Loucy (cell line): ENCODE results near the gene SPPL3.

Experiments used
- H2AFZ ChIP-seq: fragments of 200-600 bp; sonication (generic); 2 replicates; pipeline ENCODE4 v1.6.0; 2016; ENCODE audit warnings: antibody characterized with exemption, mild to moderate bottlenecking, low read length, moderate library complexity
- H3F3A ChIP-seq: fragments of 200-600 bp; 2 replicates; pipeline ENCODE4 v1.6.0; 2016; ENCODE audit warnings: antibody characterized with exemption, low read depth, mild to moderate bottlenecking
- H3K27me3 ChIP-seq: fragments of 200-600 bp; sonication (generic); 2 replicates; pipeline ENCODE4 v1.6.1; 2014; ENCODE audit warnings: low read length, mild to moderate bottlenecking; ENCODE audit not compliant: insufficient read depth, poor library complexity, severe bottlenecking
- H3K36me3 ChIP-seq: fragments of 200-600 bp; sonication (generic); 2 replicates; pipeline ENCODE4 v1.6.1; 2016; ENCODE audit warnings: low read length; ENCODE audit not compliant: insufficient read depth
- H3K4me1 ChIP-seq: fragments of 200-600 bp; sonication (generic); 2 replicates; pipeline ENCODE4 v1.5.1; 2014; ENCODE audit warnings: low read length, mild to moderate bottlenecking; ENCODE audit not compliant: insufficient read depth, poor library complexity, severe bottlenecking
- H3K4me2 ChIP-seq: fragments of 200-600 bp; sonication (generic); 2 replicates; pipeline ENCODE4 v1.6.0; 2014; ENCODE audit warnings: antibody characterized with exemption, low read length, low read depth, mild to moderate bottlenecking; ENCODE audit not compliant: poor library complexity, severe bottlenecking
- H3K4me3 ChIP-seq: fragments of 200-600 bp; sonication (generic); 2 replicates; pipeline ENCODE4 v1.5.1; 2014; ENCODE audit warnings: low read length, mild to moderate bottlenecking, mixed read lengths; ENCODE audit not compliant: poor library complexity, severe bottlenecking
- H3K79me2 ChIP-seq: fragments of 200-600 bp; sonication (generic); 2 replicates; pipeline ENCODE4 v1.6.1; 2014; ENCODE audit warnings: low read length; ENCODE audit not compliant: insufficient read depth
- H3K9ac ChIP-seq: fragments of 200-600 bp; sonication (generic); 2 replicates; pipeline ENCODE4 v1.6.0; 2014; ENCODE audit warnings: mild to moderate bottlenecking, low read depth, low read length, moderate library complexity; ENCODE audit not compliant: poor library complexity, severe bottlenecking
- H3K9me2 ChIP-seq: fragments of 200-600 bp; sonication (generic); replicated peaks from 2 replicates; pipeline ENCODE4 v1.6.1; 2016; ENCODE audit warnings: low read depth, low read length, mixed read lengths
- H3K9me3 ChIP-seq: fragments of 200-600 bp; sonication (generic); 2 replicates; pipeline ENCODE4 v1.6.1; 2014; ENCODE audit warnings: mild to moderate bottlenecking, antibody characterized with exemption, low read length, low read depth; ENCODE audit not compliant: insufficient read depth
- H4K20me1 ChIP-seq: fragments of 200-600 bp; sonication (generic); 2 replicates; pipeline ENCODE4 v1.6.0; 2014; ENCODE audit warnings: antibody characterized with exemption, low read length, mild to moderate bottlenecking; ENCODE audit not compliant: insufficient read depth, poor library complexity, severe bottlenecking
- EZH2phosphoT487 ChIP-seq: fragments of 200-600 bp; IDR thresholded peaks from 2 replicates; pipeline ENCODE4 v1.6.1; 2018; ENCODE audit warnings: antibody characterized with exemption, mild to moderate bottlenecking, moderate library complexity, borderline replicate concordance
- TF ChIP-seq, protein P1 (sequence below): fragments of 200-600 bp; sonication (generic); conservative IDR thresholded peaks from 2 replicates; pipeline ENCODE4 v1.5.1; 2014; ENCODE audit warnings: mild to moderate bottlenecking, antibody characterized with exemption, low read length

The SPPL3 gene

DNA sequence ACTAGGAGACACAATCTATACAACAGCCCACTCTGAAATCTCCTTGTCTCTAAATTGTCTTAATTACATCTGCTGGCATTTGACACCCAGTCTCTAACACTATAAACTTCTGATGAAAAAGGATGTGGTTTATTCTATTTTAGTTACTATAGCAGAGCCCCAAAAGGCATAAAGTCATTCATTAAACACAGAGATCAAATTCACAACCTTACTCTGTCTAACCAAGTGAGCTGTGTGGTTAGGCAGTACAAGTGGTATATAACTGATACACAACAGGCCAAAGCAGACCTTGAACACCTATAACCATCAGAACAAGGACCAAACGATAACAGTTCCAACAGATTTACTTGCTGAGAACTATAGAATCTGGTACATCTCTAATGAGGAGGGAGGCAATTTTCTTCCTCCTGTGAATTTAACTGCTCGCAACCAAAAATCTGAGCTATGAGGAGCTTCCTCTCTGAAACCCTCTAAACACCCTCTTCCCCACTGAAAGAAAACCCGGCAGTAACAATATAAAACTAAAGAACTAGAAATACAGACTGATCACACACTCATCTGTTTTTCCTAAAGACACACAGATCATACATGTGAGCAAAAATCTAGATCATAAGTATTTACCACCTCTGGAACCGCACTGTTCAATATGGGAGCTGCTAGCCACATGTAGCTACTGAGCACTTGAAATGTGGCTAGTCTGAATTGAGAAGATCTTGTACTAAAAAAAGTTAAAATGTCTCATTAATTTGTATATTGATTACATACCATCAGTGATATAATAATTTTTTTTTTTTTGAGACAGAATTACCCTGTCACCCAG is 17.7 kb downstream of the SPPL3 start:
- Histone ChIP-seq H3K9me3 (no peaks in the 10 kb centered on the region), H3K79me2 (peaks cover 92% of the 10 kb centered on the region), H3K36me3 (no peaks in the 10 kb centered on the region), H3K9ac (no peak overlapping the region), H2AFZ (no peak overlapping the region), H3K9me2 (no peaks in the 10 kb centered on the region), H3K4me2 (peak overlapping the region; percentile 66), H3K27me3 (no peaks in the 10 kb centered on the region), H3K4me3 (peak overlapping the region; percentile 39), H4K20me1 (peaks cover 84% of the 10 kb centered on the region), H3K4me1 (peaks cover 27% of the 10 kb centered on the region), H3F3A (0 out of 2 replicates have a peak, but pooled peaks cover 5% of the 10 kb centered on the region)
- TF ChIP-seq, protein P1, sequence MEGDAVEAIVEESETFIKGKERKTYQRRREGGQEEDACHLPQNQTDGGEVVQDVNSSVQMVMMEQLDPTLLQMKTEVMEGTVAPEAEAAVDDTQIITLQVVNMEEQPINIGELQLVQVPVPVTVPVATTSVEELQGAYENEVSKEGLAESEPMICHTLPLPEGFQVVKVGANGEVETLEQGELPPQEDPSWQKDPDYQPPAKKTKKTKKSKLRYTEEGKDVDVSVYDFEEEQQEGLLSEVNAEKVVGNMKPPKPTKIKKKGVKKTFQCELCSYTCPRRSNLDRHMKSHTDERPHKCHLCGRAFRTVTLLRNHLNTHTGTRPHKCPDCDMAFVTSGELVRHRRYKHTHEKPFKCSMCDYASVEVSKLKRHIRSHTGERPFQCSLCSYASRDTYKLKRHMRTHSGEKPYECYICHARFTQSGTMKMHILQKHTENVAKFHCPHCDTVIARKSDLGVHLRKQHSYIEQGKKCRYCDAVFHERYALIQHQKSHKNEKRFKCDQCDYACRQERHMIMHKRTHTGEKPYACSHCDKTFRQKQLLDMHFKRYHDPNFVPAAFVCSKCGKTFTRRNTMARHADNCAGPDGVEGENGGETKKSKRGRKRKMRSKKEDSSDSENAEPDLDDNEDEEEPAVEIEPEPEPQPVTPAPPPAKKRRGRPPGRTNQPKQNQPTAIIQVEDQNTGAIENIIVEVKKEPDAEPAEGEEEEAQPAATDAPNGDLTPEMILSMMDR = no peak
- TF ChIP-seq EZH2phosphoT487 = no peak

DNA sequence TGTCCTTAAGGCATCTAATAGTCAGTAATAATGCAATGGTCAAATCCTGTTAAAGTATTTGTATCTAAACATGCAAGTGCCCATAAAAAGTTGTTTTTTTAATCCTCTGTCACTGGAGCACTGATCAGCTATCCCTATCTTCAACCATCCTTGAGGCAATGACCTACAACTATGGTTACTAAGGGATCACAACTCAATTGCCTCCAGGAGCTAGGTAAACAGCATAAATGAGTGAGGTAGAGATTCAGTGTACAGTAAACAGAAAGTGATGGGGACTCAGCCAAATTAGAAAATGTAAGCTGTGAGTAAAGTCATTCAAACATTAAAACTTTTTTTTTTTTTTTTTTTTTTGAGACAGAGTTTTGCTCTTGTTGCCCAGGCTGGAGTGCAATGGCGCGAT is 18.6 kb downstream of the SPPL3 start:
- Histone ChIP-seq H2AFZ (no peak overlapping the region), H3K9me3 (no peaks in the 10 kb centered on the region), H3K4me3 (no peak overlapping the region), H3K9ac (no peak overlapping the region), H3K4me2 (peak overlapping the region; percentile 66), H3F3A (0 out of 2 replicates have a peak, but pooled peaks cover 5% of the 10 kb centered on the region), H3K4me1 (peaks cover 21% of the 10 kb centered on the region), H3K27me3 (no peaks in the 10 kb centered on the region), H3K79me2 (peaks cover 93% of the 10 kb centered on the region), H3K9me2 (no peaks in the 10 kb centered on the region), H4K20me1 (peaks cover 80% of the 10 kb centered on the region), H3K36me3 (no peaks in the 10 kb centered on the region)
- no peak for TF ChIP-seq EZH2phosphoT487
- TF ChIP-seq, protein P1 = no peak

DNA sequence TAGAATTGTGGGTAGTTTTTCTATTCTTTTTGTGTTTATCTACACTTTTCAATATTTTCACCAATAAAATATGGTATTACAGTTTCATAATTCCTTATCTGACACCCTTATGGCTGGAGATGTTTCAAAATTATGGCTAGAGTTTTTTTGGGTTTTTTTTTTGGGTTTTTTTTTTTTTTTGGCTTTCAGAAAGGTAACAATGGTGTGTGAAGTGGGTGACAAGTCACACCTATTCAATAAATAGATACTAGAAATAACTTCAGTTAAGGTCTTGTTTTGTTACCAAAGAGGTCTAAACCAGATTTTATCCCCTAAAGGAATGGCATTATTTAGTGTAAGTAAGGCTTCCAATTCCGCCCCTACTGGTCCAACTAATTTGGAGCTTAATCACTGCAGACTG is 19.5 kb downstream of the SPPL3 start:
- no peak overlapping the region for H3K9ac ChIP-seq
- H3K4me2 ChIP-seq = no peak overlapping the region
- no peaks in the 10 kb centered on the region for H3K9me2 ChIP-seq
- no peaks in the 10 kb centered on the region for H3K27me3 ChIP-seq
- peaks cover 21% of the 10 kb centered on the region for H3K4me1 ChIP-seq
- H3K36me3 ChIP-seq = no peaks in the 10 kb centered on the region
- no peak overlapping the region for H3K4me3 ChIP-seq
- H2AFZ ChIP-seq = no peak overlapping the region
- no peaks in the 10 kb centered on the region for H3K9me3 ChIP-seq
- 0 out of 2 replicates have a peak, but pooled peaks cover 5% of the 10 kb centered on the region for H3F3A ChIP-seq
- H4K20me1 ChIP-seq = peaks cover 78% of the 10 kb centered on the region
- TF ChIP-seq EZH2phosphoT487 = no peak
- TF ChIP-seq, protein P1 = no peak
- H3K79me2 ChIP-seq = peaks cover 97% of the 10 kb centered on the region
